Activated CD4-positive, CD25-positive, alpha-beta regulatory T cell treated with anti-CD3 and anti-CD28 coated beads, Interleukin-2, amount 50 U/mL, for 16 hours (primary cell): ENCODE data around the gene BTBD18.

Source experiments
- DNase-seq: peaks from one replicate; pipeline ENCODE4 v3.0.0-alpha.2; 2020; ENCODE audit warnings: low read depth, low spot score

Gene BTBD18

GRCh38 chr11:57775491-57775890 lies 23.9 kb upstream of the BTBD18 start:
- DNase-seq = no peak

- no peak for DNase-seq
These were observed 21.5 kb upstream of the BTBD18 start for GRCh38 chr11:57773026-57773598.

GRCh38 chr11:57772562-57772961 lies 20.9 kb upstream of the BTBD18 start:
- DNase-seq = no peak

GRCh38 chr11:57771365-57771764 lies 19.7 kb upstream of the BTBD18 start:
- no peak for DNase-seq

- DNase-seq = no peak
These were observed 19.2 kb upstream of the BTBD18 start for GRCh38 chr11:57770793-57771192.

GRCh38 chr11:57764972-57765371 lies 13.4 kb upstream of the BTBD18 start:
- DNase-seq = no peak

GRCh38 chr11:57764566-57764965 lies 12.9 kb upstream of the BTBD18 start:
- no peak for DNase-seq

- DNase-seq = no peak
These were observed 12.4 kb upstream of the BTBD18 start for GRCh38 chr11:57764021-57764420.

GRCh38 chr11:57763568-57763967 lies 11.9 kb upstream of the BTBD18 start:
- DNase-seq = no peak

GRCh38 chr11:57762235-57762861 lies 10.7 kb upstream of the BTBD18 start:
- no peak for DNase-seq

GRCh38 chr11:57761301-57762234 lies 9.9 kb upstream of the BTBD18 start, which contains the start of gene CTNND1:
Gene CTNND1 (plus strand): TSS chr11:57761802. CDS start chr11:57791479, 29,677 bp downstream.
- no peak for DNase-seq

- DNase-seq = no peak
These were observed 6.6 kb upstream of the BTBD18 start for GRCh38 chr11:57758174-57758573.

- no peak for DNase-seq
These were observed 1.3 kb upstream of the BTBD18 start for GRCh38 chr11:57752954-57753353.

GRCh38 chr11:57751176-57751575 lies 443 bp downstream of the BTBD18 start:
- no peak for DNase-seq

GRCh38 chr11:57746920-57747319 lies 4.7 kb downstream of the BTBD18 start:
- no peak for DNase-seq

- DNase-seq = no peak
These were observed 6.4 kb downstream of the BTBD18 start for GRCh38 chr11:57745206-57745605.

GRCh38 chr11:57744357-57744756 lies 7.3 kb downstream of the BTBD18 start:
- no peak for DNase-seq

- DNase-seq = no peak
These were observed 9.5 kb downstream of the BTBD18 start for GRCh38 chr11:57742087-57742452.

GRCh38 chr11:57741132-57742086 lies 10.2 kb downstream of the BTBD18 start, which contains the start of gene SELENOH:
Gene SELENOH (plus strand): TSS chr11:57741491. CDS start chr11:57741596, 105 bp downstream.
- peak; percentile 81 for DNase-seq

GRCh38 chr11:57735619-57736298 lies 15.9 kb downstream of the BTBD18 start:
- DNase-seq = no peak

- DNase-seq = no peak
These were observed 19.0 kb downstream of the BTBD18 start for GRCh38 chr11:57732661-57733060.
